Measurements from ENCODE around the gene CTNNA2.

- TF ChIP-seq CTCF (IDR thresholded peaks at IDR 0.05; ENCODE audit: control extremely low read depth in 1 of 3, insufficient read depth in 1 of 3, low read depth in 1 of 3, low read length in 3 of 3), result no peak
- no peak for TF ChIP-seq MAX (IDR thresholded peaks at IDR 0.05)
These were observed 1108.8 kb downstream of the CTNNA2 start for GRCh38 chr2:80621656-80622055.

Data from H1 (cell line).